ENCODE results near the gene TRAF3IP1. TPM values are rescaled to one million over a fixed set of nuclear protein-coding genes. Genes with fewer than 3 reads are reported as not detected.

The TRAF3IP1 gene
- total and polyA plus RNA-seq, 4 donors = 4.0 to 9.1 (median 4.6) TPM

GRCh38 chr2:238425505-238425978, 105.2 kb downstream of the TRAF3IP1 start:
- H3K36me3 ChIP-seq (ENCODE audit: control insufficient read depth in 4 of 4, insufficient read depth in 3 of 4, low read depth in 1 of 4, low read length in 3 of 4) = peaks cover 0 to 2% (median 0%) of the 10 kb centered on the region in 4 donors
- H3K9me3 ChIP-seq (ENCODE audit: control insufficient read depth in 4 of 4, low read length in 3 of 4) = peaks cover 0 to under 1% (median 0%) of the 10 kb centered on the region in 4 donors
- H3K27me3 ChIP-seq (ENCODE audit: control insufficient read depth in 4 of 4, insufficient read depth in 4 of 4, low read length in 3 of 4) = no peaks in the 10 kb centered on the region
- TF ChIP-seq SP1 (IDR thresholded peaks at IDR 0.05) (no peak), FOXA2 (IDR thresholded peaks at IDR 0.05) (no peak), HNF4A (conservative IDR thresholded peaks at IDR 0.05) (no peak), MAX (IDR thresholded peaks at IDR 0.05) (no peak), FOXA1 (IDR thresholded peaks at IDR 0.05) (no peak), TAF1 (conservative IDR thresholded peaks at IDR 0.05) (no peak), NR2F2 (IDR thresholded peaks at IDR 0.05) (no peak), YY1 (IDR thresholded peaks at IDR 0.05) (no peak), RXRA (IDR thresholded peaks at IDR 0.05) (no peak)
- no peak for DNase-seq (ENCODE audit: low spot score)
- 70% methylated on average over 16 of the region's 16 CpGs for WGBS
- H3K4me3 ChIP-seq (ENCODE audit: low read depth in 1 of 3, low read length in 3 of 3) = peak overlapping the region in 1 of 3 donors; percentile 91
- H3K4me1 ChIP-seq (ENCODE audit: control insufficient read depth in 4 of 4, insufficient read depth in 4 of 4, low read length in 3 of 4) = peaks cover 4 to 25% (median 13%) of the 10 kb centered on the region in 4 donors
- H3K9ac ChIP-seq (ENCODE audit: low read depth in 1 of 2, low read length in 2 of 2) = no peak overlapping the region
- H3K27ac ChIP-seq (ENCODE audit: low read depth in 1 of 2, low read length in 2 of 2) = no peak overlapping the region

GRCh38 chr2:238425979-238426567, 105.8 kb downstream of the TRAF3IP1 start:
- WGBS = 9% methylated on average over 24 of the region's 24 CpGs
- Histone ChIP-seq H3K4me1 (ENCODE audit: control insufficient read depth in 4 of 4, insufficient read depth in 4 of 4, low read length in 3 of 4) (peaks cover 4 to 25% (median 13%) of the 10 kb centered on the region in 4 donors), H3K9ac (ENCODE audit: low read depth in 1 of 2, low read length in 2 of 2) (peak overlapping the region in 1 of 2 donors; percentile 61), H3K36me3 (ENCODE audit: control insufficient read depth in 4 of 4, insufficient read depth in 3 of 4, low read depth in 1 of 4, low read length in 3 of 4) (peaks cover 0 to 2% (median 0%) of the 10 kb centered on the region in 4 donors), H3K27ac (ENCODE audit: low read depth in 1 of 2, low read length in 2 of 2) (peak overlapping the region; percentile 93 to 96), H3K9me3 (ENCODE audit: control insufficient read depth in 4 of 4, low read length in 3 of 4) (peaks cover 0 to 2% (median 0%) of the 10 kb centered on the region in 4 donors), H3K4me3 (ENCODE audit: low read depth in 1 of 3, low read length in 3 of 3) (peak overlapping the region; percentile 50 to 91 (median 91)), H3K27me3 (ENCODE audit: control insufficient read depth in 4 of 4, insufficient read depth in 4 of 4, low read length in 3 of 4) (no peaks in the 10 kb centered on the region)
- no peak for TF ChIP-seq CTCF (IDR thresholded peaks at IDR 0.05; ENCODE audit: low read depth, low read length, missing input control)
- TF ChIP-seq SP1 (IDR thresholded peaks at IDR 0.05) = no peak
- no peak for DNase-seq (ENCODE audit: low spot score)

GRCh38 chr2:238426568-238427434, 106.5 kb downstream of the TRAF3IP1 start, which contains the start of gene ASB1:
Gene ASB1 (plus strand): TSS chr2:238426927. CDS start chr2:238427071, 144 bp downstream.
- peak within 1 kb of the TSS; percentile 93 to 96 for H3K27ac ChIP-seq (ENCODE audit: low read depth in 1 of 2, low read length in 2 of 2)
- peaks cover 0 to 2% (median 0%) of the 10 kb centered on the region in 4 donors for H3K36me3 ChIP-seq (ENCODE audit: control insufficient read depth in 4 of 4, insufficient read depth in 3 of 4, low read depth in 1 of 4, low read length in 3 of 4)
- DNase-seq (ENCODE audit: low spot score) = peak; percentile 91
- WGBS = under 1% methylated on average over 104 of the region's 104 CpGs
- no peaks in the 10 kb centered on the region for H3K27me3 ChIP-seq (ENCODE audit: control insufficient read depth in 4 of 4, insufficient read depth in 4 of 4, low read length in 3 of 4)
- peak within 1 kb of the TSS; percentile 91 for H3K4me3 ChIP-seq (ENCODE audit: low read depth in 1 of 3, low read length in 3 of 3)
- H3K9ac ChIP-seq (ENCODE audit: low read depth in 1 of 2, low read length in 2 of 2) = peak within 1 kb of the TSS; percentile 85 to 89
- peaks cover 0 to 2% (median 0%) of the 10 kb centered on the region in 4 donors for H3K9me3 ChIP-seq (ENCODE audit: control insufficient read depth in 4 of 4, low read length in 3 of 4)
- H3K4me1 ChIP-seq (ENCODE audit: control insufficient read depth in 4 of 4, insufficient read depth in 4 of 4, low read length in 3 of 4) = peaks cover 4 to 25% (median 13%) of the 10 kb centered on the region in 4 donors
- TF ChIP-seq HNF4A (conservative IDR thresholded peaks at IDR 0.05) (no peak), FOXA1 (IDR thresholded peaks at IDR 0.05) (no peak), NR2F2 (IDR thresholded peaks at IDR 0.05) (no peak), FOXA2 (IDR thresholded peaks at IDR 0.05) (no peak), GABPA (IDR thresholded peaks at IDR 0.05 in 1 of 2, conservative IDR thresholded peaks at IDR 0.05 in 1 of 2) (peak; percentile 23 to 83), RXRA (IDR thresholded peaks at IDR 0.05) (no peak), MAX (IDR thresholded peaks at IDR 0.05) (no peak), TAF1 (conservative IDR thresholded peaks at IDR 0.05) (no peak), EGR1 (IDR thresholded peaks at IDR 0.05; ENCODE audit: low read depth in 2 of 2) (no peak)

Measured in liver (tissue), 9 donors.